ENCODE results near the gene CLTRN. TPM values are rescaled to one million over a fixed set of nuclear protein-coding genes. Genes with fewer than 3 reads are reported as not detected.

CLTRN gene
- total and polyA plus RNA-seq, 2 of the 8 experiments (the other 6 are each of a cell fraction or from before 2014, with no cell fraction given), result 1.2 to 1.3 TPM

DNA sequence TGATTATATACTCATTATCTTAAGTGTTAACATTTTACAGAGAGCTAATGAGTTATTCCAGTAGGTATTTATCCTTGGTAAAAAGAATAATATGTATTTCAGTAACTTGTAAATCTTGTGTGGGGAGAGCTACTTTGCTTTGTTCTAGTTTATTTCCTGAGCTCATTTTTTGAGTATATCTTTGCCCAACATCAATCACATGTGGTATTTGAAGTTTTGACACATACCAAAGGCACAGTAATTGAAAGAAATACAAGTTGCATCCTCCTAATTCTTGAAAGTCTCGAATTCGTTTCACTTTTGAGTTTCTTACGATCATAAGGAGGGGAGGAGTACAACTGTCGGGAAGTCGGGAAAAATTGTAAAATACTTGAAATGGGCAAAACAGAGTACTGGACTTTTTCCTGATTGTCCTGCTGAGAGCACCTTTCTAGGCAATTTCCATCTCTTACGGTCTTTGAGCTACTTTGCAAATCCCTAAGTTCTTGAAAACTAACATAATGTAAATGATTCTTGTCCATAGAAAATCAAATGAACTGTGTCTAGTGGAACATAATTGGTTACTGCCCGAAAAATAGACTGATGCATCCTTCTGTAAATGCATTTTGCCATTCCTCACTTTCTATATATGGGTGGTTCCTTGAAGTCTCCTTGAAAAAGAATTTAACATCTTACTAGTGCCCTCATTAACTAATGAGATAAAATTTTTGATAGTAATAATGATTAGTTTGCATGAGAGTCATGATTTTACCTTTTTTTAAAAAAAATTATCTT lies 20.6 kb downstream of the CLTRN start:
- H3K79me1 ChIP-seq (ENCODE audit: low read depth, low read length), result no peaks in the 10 kb centered on the region
- H3K9me3 ChIP-seq (ENCODE audit: insufficient read depth in 2 of 2, low read depth in 1 of 2, low read length in 1 of 2), result no peaks in the 10 kb centered on the region
- no peak overlapping the region for H4K5ac ChIP-seq (ENCODE audit: insufficient read length, low read depth, low read length)
- no peaks in the 10 kb centered on the region for H3K27me3 ChIP-seq (replicated peaks in 1 of 4; ENCODE audit: control insufficient read depth in 3 of 4, extremely low read depth in 1 of 4, insufficient read depth in 3 of 4, low read length in 3 of 4)
- H3K79me2 ChIP-seq (ENCODE audit: control insufficient read depth in 1 of 2, insufficient read depth in 2 of 2, low read length in 2 of 2), result no peaks in the 10 kb centered on the region
- H3K4ac ChIP-seq (replicated peaks; ENCODE audit: insufficient read length, low read depth, low read length), result no peak overlapping the region
- H3K36me3 ChIP-seq (ENCODE audit: control insufficient read depth in 2 of 4, insufficient read depth in 4 of 4, low read length in 3 of 4), result no peaks in the 10 kb centered on the region
- no peak overlapping the region for H2AFZ ChIP-seq (ENCODE audit: low read length)
- DNase-seq (ENCODE audit: low read depth in 1 of 2, low spot score in 2 of 2) (no peak), FAIRE-seq (no peak)
- no peak overlapping the region for H3K56ac ChIP-seq (replicated peaks; ENCODE audit: insufficient read length, low read depth, low read length)
- no peak overlapping the region for H2BK5ac ChIP-seq (ENCODE audit: low read depth, low read length)
- H4K20me1 ChIP-seq (replicated peaks in 1 of 2; ENCODE audit: control insufficient read depth in 1 of 2, insufficient read depth in 2 of 2, low read length in 2 of 2), result no peaks in the 10 kb centered on the region
- 94% methylated on average over 7 of the region's 7 CpGs; no CpG with 5 or more reads in 1 of the 2 experiments for WGBS, 2 experiments (ENCODE audit: extremely low coverage in 1 of 2, insufficient coverage in 1 of 2, insufficient read length in 1 of 2, insufficient replicate concordance in 2 of 2, low coverage in 1 of 2, low lambda C conversion rate in 2 of 2, missing lambda C conversion rate in 1 of 2)
- TF ChIP-seq MAFK (IDR thresholded peaks at IDR 0.05; ENCODE audit: low read depth, low read length), result no peak
- no peak for TF ChIP-seq TEAD4 (IDR thresholded peaks at IDR 0.05; ENCODE audit: low read depth, low read length)
- no peak for TF ChIP-seq PHF8 (conservative IDR thresholded peaks at IDR 0.05; ENCODE audit: low read depth, low read length)
- no peak for TF ChIP-seq CTBP2 (IDR thresholded peaks at IDR 0.05; ENCODE audit: borderline replicate concordance, insufficient read depth, insufficient read length, low read length)
- no peak overlapping the region for H3K18ac ChIP-seq (ENCODE audit: extremely low read depth, low read length)
- H4K91ac ChIP-seq (replicated peaks; ENCODE audit: insufficient read length, low read length), result no peak overlapping the region
- H3K4me2 ChIP-seq (ENCODE audit: insufficient read depth in 1 of 2, low read depth in 2 of 2, low read length in 2 of 2), result no peak overlapping the region
- H2BK15ac ChIP-seq (ENCODE audit: low read length), result no peak overlapping the region
- H4K8ac ChIP-seq (ENCODE audit: extremely low read depth, insufficient read depth, low read length), result no peak overlapping the region
- H2BK12ac ChIP-seq (ENCODE audit: low read depth, low read length), result no peak overlapping the region
- H3K23me2 ChIP-seq (ENCODE audit: low read depth, low read length), result no peaks in the 10 kb centered on the region
- CTCF ChIA-PET (ENCODE audit: partially characterized antibody), result interaction anchor here (1.0 to 1.1 kb wide), 2 partner anchors 100 to 151 kb away, joined by 3 to 5 read pairs; no protein-coding TSS in a partner anchor
- no peak overlapping the region for H2BK120ac ChIP-seq (replicated peaks; ENCODE audit: low read depth, low read length)
- no peaks in the 10 kb centered on the region for H3K4me1 ChIP-seq (replicated peaks in 1 of 4; ENCODE audit: control insufficient read depth in 3 of 4, insufficient read depth in 4 of 4, low read length in 3 of 4)
- no peak overlapping the region for H3K4me3 ChIP-seq (ENCODE audit: extremely low read depth in 1 of 4, insufficient read depth in 2 of 4, low read depth in 3 of 4, low read length in 4 of 4)
- H3K14ac ChIP-seq (ENCODE audit: insufficient read length), result no peak overlapping the region
- H3K9ac ChIP-seq (replicated peaks in 1 of 4; ENCODE audit: extremely low read depth in 1 of 4, low read depth in 3 of 4, low read length in 3 of 4), result no peak overlapping the region
- H3K27ac ChIP-seq (ENCODE audit: low read depth, low read length), result no peak overlapping the region
- H3K23ac ChIP-seq (ENCODE audit: insufficient read length), result no peak overlapping the region
- no peak overlapping the region for H2AK5ac ChIP-seq (ENCODE audit: low read depth, low read length)
- H2BK20ac ChIP-seq (ENCODE audit: low read length), result no peak overlapping the region
- POLR2A ChIA-PET (ENCODE audit: partially characterized antibody), result interaction anchor here (0.7 kb wide), 1 partner anchor 1661 kb away, joined by 3 read pairs; no protein-coding TSS in a partner anchor
